ENCODE data around the gene UCP3.

The UCP3 gene

GRCh38 chr11:74018331-74019005 is 9.6 kb upstream of the UCP3 start:
- DNase-seq (ENCODE audit: low spot score): peak; percentile 76

GRCh38 chr11:74017631-74018030 is 8.7 kb upstream of the UCP3 start:
- no peak for DNase-seq (ENCODE audit: low spot score)

GRCh38 chr11:74015919-74016684 is 7.2 kb upstream of the UCP3 start:
- no peak for DNase-seq (ENCODE audit: low spot score)

- DNase-seq (ENCODE audit: low spot score): no peak
Observed at GRCh38 chr11:74014880-74015279, 6.0 kb upstream of the UCP3 start.

- DNase-seq (ENCODE audit: low spot score): no peak
Observed at GRCh38 chr11:74013141-74013540, 4.3 kb upstream of the UCP3 start.

GRCh38 chr11:74012074-74012809 is 3.4 kb upstream of the UCP3 start:
- DNase-seq (ENCODE audit: low spot score): no peak

- DNase-seq (ENCODE audit: low spot score): peak; percentile 10
Observed at GRCh38 chr11:74011360-74012073, 2.6 kb upstream of the UCP3 start.

- DNase-seq (ENCODE audit: low spot score): no peak
Observed at GRCh38 chr11:74010306-74011300, 1.7 kb upstream of the UCP3 start.

GRCh38 chr11:74009675-74010305 is 905 bp upstream of the UCP3 start:
- no peak for DNase-seq (ENCODE audit: low spot score)

GRCh38 chr11:74009230-74009547 is 304 bp upstream of the UCP3 start:
- DNase-seq (ENCODE audit: low spot score): no peak

- DNase-seq (ENCODE audit: low spot score): no peak
Observed at GRCh38 chr11:74007691-74008372, 1.1 kb downstream of the UCP3 start.

GRCh38 chr11:74006743-74007304 is 2.1 kb downstream of the UCP3 start:
- DNase-seq (ENCODE audit: low spot score): no peak

- DNase-seq (ENCODE audit: low spot score): no peak
Observed at GRCh38 chr11:74005721-74006517, 3.0 kb downstream of the UCP3 start.

- DNase-seq (ENCODE audit: low spot score): no peak
Observed at GRCh38 chr11:74004759-74005615, 3.9 kb downstream of the UCP3 start.

- no peak for DNase-seq (ENCODE audit: low spot score)
Observed at GRCh38 chr11:74004046-74004695, 4.7 kb downstream of the UCP3 start.

GRCh38 chr11:74002832-74003231 is 6.1 kb downstream of the UCP3 start:
- DNase-seq (ENCODE audit: low spot score): no peak

- DNase-seq (ENCODE audit: low spot score): no peak
Observed at GRCh38 chr11:74001822-74002286, 7.0 kb downstream of the UCP3 start.
